Measurements from ENCODE around the gene ATP11A. TPM values are rescaled to one million over a fixed set of nuclear protein-coding genes. Genes with fewer than 3 reads are reported as not detected.

Gene ATP11A
- total and polyA plus RNA-seq, 5 donors from 2014 or later, result 3.8 to 75.7 (median 5.0) TPM

- no peak overlapping the region for H3K27ac ChIP-seq (ENCODE audit: insufficient read depth, low read length, poor library complexity, severe bottlenecking)
- H3K9me3 ChIP-seq (ENCODE audit: control insufficient read depth in 2 of 2, low read length in 2 of 2), result no peaks in the 10 kb centered on the region
- H3K4me3 Mint-ChIP-seq, result no peak overlapping the region
- no peaks in the 10 kb centered on the region for H3K27me3 Mint-ChIP-seq
- H3K36me3 ChIP-seq (ENCODE audit: control insufficient read depth, insufficient read depth, low read length), result peaks cover 3% of the 10 kb centered on the region
- peaks cover 0 to 2% (median 0%) of the 10 kb centered on the region in 7 donors for H3K9me3 Mint-ChIP-seq
- peak in 1 of 2 donors; percentile 24 for ATAC-seq (ENCODE audit: low read depth in 2 of 2)
- peaks cover 6% of the 10 kb centered on the region for H3K4me1 ChIP-seq (ENCODE audit: control insufficient read depth, insufficient read depth, low read length, poor library complexity, severe bottlenecking)
- peaks cover 5 to 56% (median 21%) of the 10 kb centered on the region in 4 donors for H3K4me1 Mint-ChIP-seq
- no peak overlapping the region for H3K4me3 ChIP-seq (ENCODE audit: low read depth, low read length)
- DNase-seq, result no peak
- peaks cover 12% of the 10 kb centered on the region for H3K36me3 Mint-ChIP-seq
- H3K27ac Mint-ChIP-seq, result peak overlapping the region in 1 of 3 donors; percentile 14
- H3K27me3 ChIP-seq (ENCODE audit: control insufficient read depth, insufficient read depth, low read length), result no peaks in the 10 kb centered on the region
Measured at GRCh38 chr13:112709825-112710783, 20.3 kb downstream of the ATP11A start.

DNA sequence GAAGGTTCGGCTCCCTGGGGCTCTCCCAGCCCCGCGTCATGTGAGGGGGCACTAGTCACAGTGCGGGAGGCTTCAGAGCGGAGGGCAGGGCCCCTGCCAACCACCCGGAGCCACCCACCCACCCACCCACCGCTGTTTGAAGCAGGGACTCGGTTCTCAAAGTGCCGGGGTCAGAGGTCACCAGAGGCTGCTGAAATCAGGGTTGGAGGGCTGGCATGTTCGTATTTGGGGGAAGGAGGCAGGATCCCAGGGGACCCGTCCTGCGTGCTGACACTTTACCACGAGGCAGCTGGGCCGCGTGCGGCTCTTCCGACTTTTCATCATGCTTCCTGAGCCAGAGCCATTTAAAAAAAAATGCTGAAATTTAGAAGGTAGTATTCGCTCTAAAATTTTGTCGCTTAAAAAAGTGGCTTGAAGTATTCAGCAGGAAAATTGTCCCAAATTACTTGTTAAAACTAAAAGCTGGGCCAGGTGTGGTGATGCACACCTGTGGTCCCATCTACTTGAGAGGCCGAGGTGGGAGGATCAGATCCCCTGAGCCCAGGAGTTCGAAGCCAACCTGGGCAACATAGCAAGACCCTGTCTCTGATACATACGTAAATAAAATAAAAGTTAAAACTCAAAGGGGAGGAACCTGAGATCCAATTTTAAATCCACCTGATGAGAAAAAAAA, 21.2 kb downstream of the ATP11A start:
- Histone ChIP-seq H3K4me1 (ENCODE audit: control insufficient read depth, insufficient read depth, low read length, poor library complexity, severe bottlenecking) (peaks cover 6% of the 10 kb centered on the region), H3K4me3 (ENCODE audit: low read depth, low read length) (no peak overlapping the region), H3K27ac (ENCODE audit: insufficient read depth, low read length, poor library complexity, severe bottlenecking) (no peak overlapping the region), H3K27me3 (ENCODE audit: control insufficient read depth, insufficient read depth, low read length) (no peaks in the 10 kb centered on the region), H3K9me3 (ENCODE audit: control insufficient read depth in 2 of 2, low read length in 2 of 2) (no peaks in the 10 kb centered on the region), H3K36me3 (ENCODE audit: control insufficient read depth, insufficient read depth, low read length) (peaks cover 3% of the 10 kb centered on the region)
- peaks cover 12% of the 10 kb centered on the region for H3K36me3 Mint-ChIP-seq
- peaks cover 2 to 48% (median 15%) of the 10 kb centered on the region in 4 donors for H3K4me1 Mint-ChIP-seq
- no peak overlapping the region for H3K4me3 Mint-ChIP-seq
- peaks cover 0 to 3% (median 0%) of the 10 kb centered on the region in 7 donors for H3K9me3 Mint-ChIP-seq
- peak overlapping the region in 1 of 3 donors; percentile 63 for H3K27ac Mint-ChIP-seq
- H3K27me3 Mint-ChIP-seq, result no peaks in the 10 kb centered on the region
- ATAC-seq (ENCODE audit: low read depth in 2 of 2), result no peak
- no peak for DNase-seq

DNA sequence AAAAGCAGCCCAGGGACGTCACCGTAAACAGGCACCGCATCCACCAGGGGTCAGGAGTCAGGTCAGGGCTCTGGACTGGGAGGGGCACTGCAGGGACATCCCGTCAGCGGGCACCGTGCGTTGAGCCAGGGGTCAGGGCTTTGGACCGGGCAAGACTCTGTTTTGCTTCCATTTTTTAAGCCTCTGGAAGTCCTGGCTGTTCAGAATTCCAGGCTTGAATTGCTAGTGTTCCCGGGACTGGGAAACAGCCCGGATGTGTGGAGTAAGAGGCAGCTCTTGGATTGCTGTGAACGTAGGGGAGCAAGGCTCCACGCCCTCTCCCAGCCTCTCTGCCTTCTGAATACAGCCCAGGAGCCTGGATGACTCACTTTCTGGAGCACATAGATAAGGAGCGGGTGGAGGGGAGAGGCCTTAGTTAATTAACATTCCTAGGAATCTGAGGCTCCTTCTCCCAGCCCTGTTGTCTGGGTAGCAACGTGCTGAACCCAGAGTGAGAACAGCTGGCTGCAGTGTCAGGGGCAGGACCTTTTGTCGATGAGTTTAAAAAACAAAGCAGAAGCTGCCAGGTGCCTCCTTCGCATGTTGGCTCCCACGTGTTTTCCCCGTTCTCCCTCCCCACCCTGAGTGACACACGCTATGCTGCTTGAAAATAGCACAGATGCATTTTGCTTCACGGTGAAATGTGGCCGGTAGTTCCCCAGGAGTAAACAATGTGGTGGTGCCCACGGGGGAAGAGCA, 21.9 kb downstream of the ATP11A start:
- Histone ChIP-seq H3K4me1 (ENCODE audit: control insufficient read depth, insufficient read depth, low read length, poor library complexity, severe bottlenecking) (peaks cover 6% of the 10 kb centered on the region), H3K9me3 (ENCODE audit: control insufficient read depth in 2 of 2, low read length in 2 of 2) (no peaks in the 10 kb centered on the region), H3K4me3 (ENCODE audit: low read depth, low read length) (no peak overlapping the region), H3K36me3 (ENCODE audit: control insufficient read depth, insufficient read depth, low read length) (peaks cover 3% of the 10 kb centered on the region), H3K27me3 (ENCODE audit: control insufficient read depth, insufficient read depth, low read length) (no peaks in the 10 kb centered on the region), H3K27ac (ENCODE audit: insufficient read depth, low read length, poor library complexity, severe bottlenecking) (no peak overlapping the region)
- Mint-ChIP-seq H3K4me1 (peaks cover 0 to 45% (median 13%) of the 10 kb centered on the region in 4 donors), H3K27me3 (no peaks in the 10 kb centered on the region), H3K36me3 (peaks cover 12% of the 10 kb centered on the region), H3K4me3 (no peak overlapping the region), H3K9me3 (peaks cover 0 to 3% (median 0%) of the 10 kb centered on the region in 7 donors), H3K27ac (peak overlapping the region in 2 of 3 donors; percentile 36 to 38)
- DNase-seq, result peak in 1 of 3 donors; percentile 39
- ATAC-seq (ENCODE audit: low read depth in 2 of 2), result peak; percentile 41 to 50

GRCh38 chr13:112712451-112713207, 22.8 kb downstream of the ATP11A start:
- no peak for DNase-seq
- no peak overlapping the region for H3K27ac Mint-ChIP-seq
- peaks cover 0 to 3% (median 0%) of the 10 kb centered on the region in 7 donors for H3K9me3 Mint-ChIP-seq
- Histone ChIP-seq H3K4me1 (ENCODE audit: control insufficient read depth, insufficient read depth, low read length, poor library complexity, severe bottlenecking) (peaks cover 6% of the 10 kb centered on the region), H3K36me3 (ENCODE audit: control insufficient read depth, insufficient read depth, low read length) (peaks cover 3% of the 10 kb centered on the region), H3K9me3 (ENCODE audit: control insufficient read depth in 2 of 2, low read length in 2 of 2) (no peaks in the 10 kb centered on the region), H3K27ac (ENCODE audit: insufficient read depth, low read length, poor library complexity, severe bottlenecking) (no peak overlapping the region), H3K4me3 (ENCODE audit: low read depth, low read length) (no peak overlapping the region), H3K27me3 (ENCODE audit: control insufficient read depth, insufficient read depth, low read length) (no peaks in the 10 kb centered on the region)
- H3K27me3 Mint-ChIP-seq, result no peaks in the 10 kb centered on the region
- no peak overlapping the region for H3K4me3 Mint-ChIP-seq
- peaks cover 0 to 53% (median 18%) of the 10 kb centered on the region in 4 donors for H3K4me1 Mint-ChIP-seq
- no peak for ATAC-seq (ENCODE audit: low read depth in 2 of 2)
- H3K36me3 Mint-ChIP-seq, result peaks cover 14% of the 10 kb centered on the region

GRCh38 chr13:112713517-112714253, 23.8 kb downstream of the ATP11A start:
- Mint-ChIP-seq H3K27me3 (no peaks in the 10 kb centered on the region), H3K27ac (no peak overlapping the region)
- H3K9me3 ChIP-seq (ENCODE audit: control insufficient read depth in 2 of 2, low read length in 2 of 2), result no peaks in the 10 kb centered on the region

GRCh38 chr13:112714376-112715174, 24.7 kb downstream of the ATP11A start:
- Mint-ChIP-seq H3K27ac (no peak overlapping the region), H3K36me3 (peaks cover 16% of the 10 kb centered on the region), H3K27me3 (no peaks in the 10 kb centered on the region), H3K4me1 (peaks cover 0 to 46% (median 14%) of the 10 kb centered on the region in 4 donors), H3K4me3 (no peak overlapping the region), H3K9me3 (peaks cover 0 to 3% (median 0%) of the 10 kb centered on the region in 7 donors)
- H3K4me3 ChIP-seq (ENCODE audit: low read depth, low read length), result no peak overlapping the region
- DNase-seq (no peak), ATAC-seq (ENCODE audit: low read depth in 2 of 2) (no peak)
- peaks cover 6% of the 10 kb centered on the region for H3K4me1 ChIP-seq (ENCODE audit: control insufficient read depth, insufficient read depth, low read length, poor library complexity, severe bottlenecking)
- peaks cover 8% of the 10 kb centered on the region for H3K36me3 ChIP-seq (ENCODE audit: control insufficient read depth, insufficient read depth, low read length)
- no peak overlapping the region for H3K27ac ChIP-seq (ENCODE audit: insufficient read depth, low read length, poor library complexity, severe bottlenecking)
- H3K9me3 ChIP-seq (ENCODE audit: control insufficient read depth in 2 of 2, low read length in 2 of 2), result no peaks in the 10 kb centered on the region
- no peaks in the 10 kb centered on the region for H3K27me3 ChIP-seq (ENCODE audit: control insufficient read depth, insufficient read depth, low read length)

More at GRCh38 chr13:112713517-112714253, 23.8 kb downstream of the ATP11A start:
- H3K4me1 Mint-ChIP-seq, result peaks cover 0 to 52% (median 18%) of the 10 kb centered on the region in 4 donors
- Histone ChIP-seq H3K27ac (ENCODE audit: insufficient read depth, low read length, poor library complexity, severe bottlenecking) (no peak overlapping the region), H3K36me3 (ENCODE audit: control insufficient read depth, insufficient read depth, low read length) (peaks cover 5% of the 10 kb centered on the region), H3K4me1 (ENCODE audit: control insufficient read depth, insufficient read depth, low read length, poor library complexity, severe bottlenecking) (peaks cover 6% of the 10 kb centered on the region), H3K27me3 (ENCODE audit: control insufficient read depth, insufficient read depth, low read length) (no peaks in the 10 kb centered on the region), H3K4me3 (ENCODE audit: low read depth, low read length) (no peak overlapping the region)
- H3K4me3 Mint-ChIP-seq, result no peak overlapping the region
- ATAC-seq (ENCODE audit: low read depth in 2 of 2), result no peak
- peaks cover 0 to 3% (median 0%) of the 10 kb centered on the region in 7 donors for H3K9me3 Mint-ChIP-seq
- no peak for DNase-seq
- H3K36me3 Mint-ChIP-seq, result peaks cover 16% of the 10 kb centered on the region

Measured in CD4-positive, CD25-positive, alpha-beta regulatory T cell (primary cell).